Ishikawa (cell line): ENCODE measurements around the gene DYNLRB1.

Experiments used
- CEBPB ChIP-seq: IDR thresholded peaks from 2 replicates; pipeline ENCODE4 v1.6.1; 2012
- EGR1 ChIP-seq: IDR thresholded peaks from 2 replicates; pipeline ENCODE4 v1.6.1; 2012
- EP300 ChIP-seq: IDR thresholded peaks from 2 replicates; pipeline ENCODE4 v1.6.1; 2012; ENCODE audit warnings: borderline replicate concordance
- TAF1 ChIP-seq: IDR thresholded peaks from 2 replicates; pipeline ENCODE4 v1.6.1; 2012; ENCODE audit warnings: low read depth, mild to moderate bottlenecking
- TCF12 ChIP-seq: IDR thresholded peaks from 2 replicates; pipeline ENCODE4 v1.6.1; 2012; ENCODE audit warnings: low read depth
- TF ChIP-seq, protein P1 (sequence below): IDR thresholded peaks from 2 replicates; pipeline ENCODE4 v1.6.1; 2012

DNA sequence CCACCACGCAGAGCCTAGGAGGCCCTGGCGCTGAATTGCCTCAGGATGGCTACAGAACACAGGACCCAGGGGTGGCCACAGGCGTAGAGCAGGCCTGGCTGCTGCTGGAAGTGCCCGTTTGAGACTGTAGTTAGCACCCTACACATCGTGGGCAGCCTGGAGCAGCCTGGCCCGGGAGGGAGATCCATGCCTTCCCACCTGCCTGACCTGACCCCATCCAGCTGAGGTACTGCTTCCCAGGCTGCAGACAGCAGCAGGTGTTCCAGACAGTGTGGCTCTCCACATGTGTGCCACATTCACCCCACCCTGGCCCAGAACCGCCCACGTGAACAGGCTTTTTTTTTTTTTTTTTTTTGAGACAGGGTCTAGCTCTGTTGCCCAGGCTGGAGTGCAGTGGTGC is 21.4 kb downstream of the DYNLRB1 start:
- TF ChIP-seq, protein P1, sequence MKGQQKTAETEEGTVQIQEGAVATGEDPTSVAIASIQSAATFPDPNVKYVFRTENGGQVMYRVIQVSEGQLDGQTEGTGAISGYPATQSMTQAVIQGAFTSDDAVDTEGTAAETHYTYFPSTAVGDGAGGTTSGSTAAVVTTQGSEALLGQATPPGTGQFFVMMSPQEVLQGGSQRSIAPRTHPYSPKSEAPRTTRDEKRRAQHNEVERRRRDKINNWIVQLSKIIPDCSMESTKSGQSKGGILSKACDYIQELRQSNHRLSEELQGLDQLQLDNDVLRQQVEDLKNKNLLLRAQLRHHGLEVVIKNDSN, result no peak
- TF ChIP-seq TCF12 (no peak), CEBPB (no peak), EGR1 (no peak), TAF1 (no peak), EP300 (no peak)
